ENCODE data around the gene SETX. TPM values are rescaled to one million over a fixed set of nuclear protein-coding genes. Genes with fewer than 3 reads are reported as not detected.

SETX gene
- polyA plus RNA-seq, 4 donors: 39.8 to 70.7 (median 49.3) TPM

DNA sequence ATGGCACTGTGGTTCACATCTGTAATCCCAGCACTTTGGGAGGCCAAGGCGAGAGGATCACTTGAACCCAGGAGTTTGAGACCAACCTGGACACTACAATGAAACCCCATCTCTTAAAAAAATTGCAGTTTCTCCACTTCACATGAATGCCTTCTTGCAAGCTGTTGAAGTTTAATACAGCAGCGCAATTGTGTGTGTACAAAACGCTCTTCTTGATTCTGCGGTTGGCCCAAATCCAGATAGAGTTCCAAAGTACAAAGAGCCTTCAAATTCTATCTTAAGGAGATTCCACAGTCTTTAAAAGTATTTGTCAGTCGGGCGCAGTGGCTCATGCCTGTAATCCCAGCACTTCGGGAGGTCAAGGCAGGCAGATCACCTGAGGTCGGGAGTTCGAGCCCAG is 9.3 kb upstream of the SETX start:
- no peak for DNase-seq (ENCODE audit: low read depth in 4 of 4, low spot score in 2 of 4)

DNA sequence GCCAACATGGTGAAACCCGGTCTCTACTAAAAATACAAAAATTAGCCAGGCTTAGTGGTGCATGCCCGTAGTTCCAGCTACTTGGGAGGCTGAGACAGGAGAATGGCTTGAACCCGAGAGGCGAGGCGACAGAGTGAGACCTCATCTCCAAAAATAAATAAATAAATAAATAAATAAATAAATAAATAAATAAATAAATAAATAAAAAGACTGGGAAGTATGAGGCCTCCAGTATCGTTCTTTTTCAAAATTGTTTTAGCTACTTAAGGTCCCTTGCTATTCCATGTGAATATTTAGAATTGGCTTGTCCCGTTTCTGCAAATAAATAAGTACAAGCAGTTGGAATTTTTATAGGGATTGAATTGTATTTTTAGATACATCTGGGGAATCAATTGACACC is 3.0 kb upstream of the SETX start:
- DNase-seq (ENCODE audit: low read depth in 4 of 4, low spot score in 2 of 4): no peak

- DNase-seq (ENCODE audit: low read depth in 4 of 4, low spot score in 2 of 4): no peak
These were observed 1.6 kb upstream of the SETX start for GRCh38 chr9:132356324-132356924.

GRCh38 chr9:132351404-132352045 is 3.3 kb downstream of the SETX start:
- no peak for DNase-seq (ENCODE audit: low read depth in 4 of 4, low spot score in 2 of 4)

DNA sequence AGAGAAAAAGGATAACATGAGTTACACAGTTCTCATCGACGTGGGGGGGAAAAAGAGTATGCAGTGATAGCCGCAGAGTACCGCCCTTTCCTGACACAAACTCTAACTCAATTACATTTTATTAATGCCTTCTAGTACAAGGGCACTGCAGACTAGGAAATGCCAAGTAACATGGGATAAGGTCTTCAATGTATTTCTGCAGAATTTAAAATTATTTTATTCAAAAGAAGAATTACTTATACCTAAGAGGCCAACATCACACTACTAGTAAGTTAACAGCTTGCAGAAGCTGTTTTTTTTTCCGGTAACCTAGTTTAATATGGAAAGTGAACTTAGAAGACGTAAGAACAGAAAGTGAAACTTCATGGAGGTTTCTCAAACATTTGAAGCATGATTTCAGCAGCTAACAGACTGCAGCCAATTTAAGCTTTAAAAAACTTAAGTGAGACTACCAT is 3.9 kb downstream of the SETX start:
- DNase-seq (ENCODE audit: low read depth in 4 of 4, low spot score in 2 of 4): no peak

- DNase-seq (ENCODE audit: low read depth in 4 of 4, low spot score in 2 of 4): no peak
These were observed 6.1 kb downstream of the SETX start for GRCh38 chr9:132348676-132349075.

DNA sequence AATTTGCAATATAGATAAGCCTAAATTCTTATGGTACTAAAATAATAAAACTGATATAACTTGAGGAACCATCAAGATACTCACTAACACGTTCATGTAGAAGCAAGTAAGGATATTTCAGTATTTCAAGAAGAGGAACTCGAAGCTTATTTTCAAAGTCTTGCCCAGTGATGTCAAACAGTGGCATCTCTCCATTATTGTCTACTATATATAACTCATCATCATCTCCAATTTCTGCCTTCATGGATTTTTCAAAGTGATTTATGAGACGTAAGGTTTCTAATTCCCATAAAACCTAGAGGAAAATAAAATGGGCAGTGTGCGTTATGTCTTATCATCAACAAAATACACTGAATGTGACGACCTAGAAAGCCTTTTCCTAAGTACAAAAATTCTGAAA is 8.6 kb downstream of the SETX start:
- DNase-seq (ENCODE audit: low read depth in 4 of 4, low spot score in 2 of 4): no peak

- no peak for DNase-seq (ENCODE audit: low read depth in 4 of 4, low spot score in 2 of 4)
These were observed 13.5 kb downstream of the SETX start for GRCh38 chr9:132341177-132341840.

- no peak for DNase-seq (ENCODE audit: low read depth in 4 of 4, low spot score in 2 of 4)
These were observed 20.4 kb downstream of the SETX start for GRCh38 chr9:132334364-132334763.

GRCh38 chr9:132333556-132333955 is 21.2 kb downstream of the SETX start:
- no peak for DNase-seq (ENCODE audit: low read depth in 4 of 4, low spot score in 2 of 4)

GRCh38 chr9:132328580-132328979 is 26.2 kb downstream of the SETX start:
- DNase-seq (ENCODE audit: low read depth in 4 of 4, low spot score in 2 of 4): no peak

- DNase-seq (ENCODE audit: low read depth in 4 of 4, low spot score in 2 of 4): no peak
These were observed 27.2 kb downstream of the SETX start for GRCh38 chr9:132327537-132327936.

DNA sequence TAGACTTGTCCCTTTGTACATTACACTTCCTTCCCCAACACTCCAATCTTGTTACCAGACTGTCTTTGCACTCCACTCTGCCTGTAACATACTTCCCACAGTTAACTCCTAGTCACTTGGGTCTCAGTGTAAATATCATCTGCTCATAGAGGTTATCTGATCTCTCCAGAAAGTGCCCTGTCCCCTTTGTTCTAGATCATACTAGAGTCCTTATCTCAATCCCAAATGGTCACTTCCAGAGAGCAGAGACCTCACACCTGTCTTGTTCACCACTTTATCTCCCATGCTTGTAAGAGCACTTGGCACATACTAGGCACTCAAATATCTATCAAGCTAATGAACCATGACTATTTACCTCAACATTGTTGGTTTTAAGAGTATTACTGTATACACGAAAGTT is 30.4 kb downstream of the SETX start:
- no peak for DNase-seq (ENCODE audit: low read depth in 4 of 4, low spot score in 2 of 4)

DNA sequence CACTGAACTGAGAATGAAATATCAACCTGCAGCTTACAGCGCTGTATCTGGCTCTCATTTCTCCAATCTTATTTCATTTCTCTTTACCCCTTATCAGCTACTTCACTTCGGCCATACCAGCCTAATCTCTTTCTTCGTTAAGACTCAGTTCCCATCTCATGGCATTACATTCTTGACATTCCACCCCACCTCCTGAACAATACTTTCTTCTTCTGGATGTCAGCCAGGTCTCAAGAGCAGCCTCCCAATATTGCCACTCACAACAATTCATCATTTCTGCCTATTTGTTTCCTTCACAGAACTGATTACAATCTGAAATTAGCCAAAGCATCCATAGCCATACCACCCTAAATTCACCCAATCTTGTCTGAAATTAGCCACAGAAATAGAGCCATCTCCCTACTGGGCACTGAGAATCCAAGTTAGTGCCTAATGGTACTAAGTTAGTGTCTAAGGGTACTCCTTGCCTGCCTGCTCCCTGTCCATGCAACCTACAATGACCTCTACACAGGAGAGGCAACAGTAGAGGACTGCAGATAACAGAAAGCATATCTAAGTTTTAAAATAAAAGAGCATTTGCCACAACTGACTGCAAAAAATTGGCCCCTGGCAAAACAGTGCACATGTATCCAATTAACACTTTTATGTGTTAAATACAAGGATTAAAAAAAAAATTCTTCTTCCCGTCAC is 35.2 kb downstream of the SETX start:
- no peak for DNase-seq (ENCODE audit: low read depth in 4 of 4, low spot score in 2 of 4)

DNA sequence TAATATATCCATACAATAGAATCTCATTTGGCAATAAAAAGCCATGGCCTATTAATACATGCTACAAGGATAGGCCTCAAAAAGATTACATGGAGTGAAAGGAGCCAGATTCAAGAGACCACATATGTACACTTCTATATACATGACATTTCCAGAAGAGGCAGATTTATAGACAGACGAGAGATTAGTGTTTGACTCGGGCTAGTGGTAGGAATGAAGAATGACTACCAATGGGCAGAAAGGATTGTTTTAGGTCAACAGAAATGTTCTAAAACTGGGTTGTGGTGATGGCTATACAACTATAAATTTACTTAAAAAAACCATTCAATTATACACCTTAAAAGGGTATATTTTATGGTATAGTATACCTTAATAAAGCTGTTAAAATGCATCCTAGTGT is 41.9 kb downstream of the SETX start:
- no peak for DNase-seq (ENCODE audit: low read depth in 4 of 4, low spot score in 2 of 4)

DNA sequence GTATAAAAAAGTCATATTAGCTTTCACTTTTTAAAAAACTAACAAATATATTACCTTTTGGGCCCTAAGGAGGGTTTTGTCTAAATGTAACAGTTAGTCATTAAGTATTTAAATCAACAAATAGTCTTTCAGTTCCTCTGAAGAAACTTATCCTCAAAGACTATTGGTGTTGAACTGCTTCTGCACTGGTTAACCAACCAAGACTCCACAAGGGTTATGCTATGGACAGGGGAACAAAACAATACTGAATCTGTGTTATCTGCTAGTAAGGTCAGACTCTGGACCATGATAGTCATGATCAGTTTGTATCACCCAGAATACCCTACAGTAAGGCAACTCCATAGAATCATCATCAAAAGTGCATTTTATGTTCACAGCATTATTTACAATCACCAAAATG is 42.4 kb downstream of the SETX start:
- DNase-seq (ENCODE audit: low read depth in 4 of 4, low spot score in 2 of 4): no peak

- DNase-seq (ENCODE audit: low read depth in 4 of 4, low spot score in 2 of 4): no peak
These were observed 42.8 kb downstream of the SETX start for GRCh38 chr9:132311978-132312377.

GRCh38 chr9:132309056-132309455 is 45.7 kb downstream of the SETX start:
- no peak for DNase-seq (ENCODE audit: low read depth in 4 of 4, low spot score in 2 of 4)

DNA sequence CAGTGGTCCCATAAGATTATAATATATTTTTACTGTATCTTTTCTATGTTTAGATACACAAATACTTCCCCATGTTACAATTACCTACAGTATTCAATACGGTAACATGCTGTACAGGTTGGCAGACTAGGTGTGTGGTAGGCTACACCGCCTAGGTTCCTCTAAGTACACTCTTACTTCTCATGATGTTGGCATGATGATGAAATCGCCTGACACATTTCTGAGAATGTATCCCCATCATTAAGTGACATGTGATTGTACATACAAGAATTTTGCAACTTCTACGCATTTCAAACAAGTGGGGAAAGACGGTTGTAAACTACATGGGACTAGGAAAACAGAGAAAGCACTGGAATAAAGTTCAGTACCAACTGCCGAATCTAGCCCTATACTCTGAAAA is 53.3 kb downstream of the SETX start:
- no peak for DNase-seq (ENCODE audit: low read depth in 4 of 4, low spot score in 2 of 4)

DNA sequence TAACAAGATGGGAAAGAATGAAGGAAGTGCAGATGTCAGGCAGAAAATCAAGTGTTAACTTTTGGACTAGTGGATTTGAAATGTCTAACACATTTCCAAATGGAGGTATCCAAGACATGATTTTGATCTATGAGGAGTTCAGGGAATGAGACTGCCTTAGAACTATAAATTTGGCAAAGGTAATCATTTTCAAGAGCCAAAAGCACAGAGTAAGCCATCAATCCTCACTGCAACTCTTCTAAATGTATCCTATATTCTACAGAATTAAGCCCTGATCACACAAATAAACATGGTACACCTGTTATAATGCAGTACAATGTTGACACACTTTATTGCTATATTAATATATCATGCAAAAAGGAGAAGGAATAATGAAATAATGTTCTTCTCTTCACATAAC is 55.6 kb downstream of the SETX start:
- DNase-seq (ENCODE audit: low read depth in 4 of 4, low spot score in 2 of 4): no peak

DNA sequence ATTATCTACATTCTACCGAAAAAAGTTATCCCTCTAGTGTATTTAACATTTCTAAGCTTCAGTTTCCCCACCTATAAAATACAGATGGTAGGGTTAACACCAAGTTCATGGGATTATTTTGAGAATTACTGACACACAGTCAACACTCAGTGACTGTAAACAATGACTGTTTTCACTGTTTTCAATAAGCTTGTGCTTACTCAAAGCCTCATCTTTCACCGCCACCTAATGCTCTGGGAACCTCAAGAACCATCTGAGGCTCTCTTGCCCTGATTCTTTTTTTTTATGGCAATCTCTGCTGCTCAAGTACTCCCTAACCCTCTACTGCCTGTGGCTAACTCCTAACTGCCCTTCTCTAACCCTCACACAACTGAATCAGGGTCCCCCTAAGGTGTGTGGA is 59.6 kb downstream of the SETX start:
- DNase-seq (ENCODE audit: low read depth in 4 of 4, low spot score in 2 of 4): no peak

All from left renal cortex interstitium (tissue), 4 donors.